ENCODE results near the gene MATN1. TPM values are rescaled to one million over a fixed set of nuclear protein-coding genes. Genes with fewer than 3 reads are reported as not detected.

The MATN1 gene
- total RNA-seq, 1 donor from 2014 or later = 0.54 TPM

GRCh38 chr1:30720271-30721223 lies 2.8 kb downstream of the MATN1 start:
- Mint-ChIP-seq H3K27me3 (ENCODE audit: low read depth) (no peaks in the 10 kb centered on the region), H3K9me3 (peaks cover 3% of the 10 kb centered on the region), H3K4me3 (no peak overlapping the region), H3K4me1 (peaks cover 23% of the 10 kb centered on the region), H3K27ac (ENCODE audit: unreplicated experiment) (no peak overlapping the region), H3K36me3 (ENCODE audit: low read depth) (no peaks in the 10 kb centered on the region)
- no peak for DNase-seq (ENCODE audit: low read depth, low spot score)
- TF ChIP-seq CTCF (conservative IDR thresholded peaks at IDR 0.05) = no peak

DNA sequence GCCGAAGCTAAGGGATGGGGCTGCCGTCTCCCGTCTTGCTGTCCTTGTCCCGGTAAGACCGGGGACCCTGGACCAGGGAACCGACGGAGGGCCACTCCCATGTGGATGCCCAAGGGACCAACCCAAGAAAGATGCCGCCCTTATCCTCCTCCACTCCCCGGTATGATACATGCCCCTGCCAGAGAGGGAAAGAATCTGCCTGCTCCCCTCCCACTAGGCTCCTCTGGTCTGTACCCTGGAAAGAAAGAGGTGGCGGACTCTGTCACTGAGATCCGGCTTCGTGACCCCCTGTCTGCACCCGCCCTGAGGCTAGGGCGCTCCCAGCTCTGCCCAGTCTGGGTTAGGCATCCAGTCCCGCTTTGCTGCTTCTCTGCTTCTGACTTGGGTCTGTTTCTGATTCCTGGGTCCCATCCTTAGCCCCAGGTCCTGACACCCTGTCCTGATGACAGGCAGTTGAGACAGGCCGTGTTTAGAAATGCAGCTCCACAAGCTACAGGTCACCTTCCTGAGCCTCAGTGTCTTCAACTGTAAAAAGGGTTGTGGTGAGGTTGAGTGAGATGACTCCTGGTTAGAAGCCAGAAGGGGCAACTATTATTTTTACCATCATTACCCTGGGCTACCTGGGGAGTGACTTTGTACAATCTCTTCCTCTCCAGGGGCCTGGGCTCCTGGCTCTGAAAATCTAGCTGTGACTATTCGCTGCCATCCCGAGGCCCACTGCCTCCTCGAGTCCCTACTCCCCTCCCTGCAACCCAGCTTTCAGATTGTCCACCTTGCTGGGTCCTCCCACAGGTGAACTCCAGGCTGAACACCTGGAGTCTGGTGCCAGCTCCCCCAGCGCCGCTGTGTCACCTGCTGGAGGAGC lies 3.7 kb downstream of the MATN1 start:
- H3K9me3 Mint-ChIP-seq = peaks cover 3% of the 10 kb centered on the region
- H3K36me3 Mint-ChIP-seq (ENCODE audit: low read depth) = no peaks in the 10 kb centered on the region
- H3K27me3 Mint-ChIP-seq (ENCODE audit: low read depth) = no peaks in the 10 kb centered on the region
- peak overlapping the region; percentile 81 for H3K4me3 Mint-ChIP-seq
- DNase-seq (ENCODE audit: low read depth, low spot score) = no peak
- H3K27ac Mint-ChIP-seq (ENCODE audit: unreplicated experiment) = no peak overlapping the region
- H3K4me1 Mint-ChIP-seq = peaks cover 20% of the 10 kb centered on the region
- no peak for TF ChIP-seq CTCF (conservative IDR thresholded peaks at IDR 0.05)

DNA sequence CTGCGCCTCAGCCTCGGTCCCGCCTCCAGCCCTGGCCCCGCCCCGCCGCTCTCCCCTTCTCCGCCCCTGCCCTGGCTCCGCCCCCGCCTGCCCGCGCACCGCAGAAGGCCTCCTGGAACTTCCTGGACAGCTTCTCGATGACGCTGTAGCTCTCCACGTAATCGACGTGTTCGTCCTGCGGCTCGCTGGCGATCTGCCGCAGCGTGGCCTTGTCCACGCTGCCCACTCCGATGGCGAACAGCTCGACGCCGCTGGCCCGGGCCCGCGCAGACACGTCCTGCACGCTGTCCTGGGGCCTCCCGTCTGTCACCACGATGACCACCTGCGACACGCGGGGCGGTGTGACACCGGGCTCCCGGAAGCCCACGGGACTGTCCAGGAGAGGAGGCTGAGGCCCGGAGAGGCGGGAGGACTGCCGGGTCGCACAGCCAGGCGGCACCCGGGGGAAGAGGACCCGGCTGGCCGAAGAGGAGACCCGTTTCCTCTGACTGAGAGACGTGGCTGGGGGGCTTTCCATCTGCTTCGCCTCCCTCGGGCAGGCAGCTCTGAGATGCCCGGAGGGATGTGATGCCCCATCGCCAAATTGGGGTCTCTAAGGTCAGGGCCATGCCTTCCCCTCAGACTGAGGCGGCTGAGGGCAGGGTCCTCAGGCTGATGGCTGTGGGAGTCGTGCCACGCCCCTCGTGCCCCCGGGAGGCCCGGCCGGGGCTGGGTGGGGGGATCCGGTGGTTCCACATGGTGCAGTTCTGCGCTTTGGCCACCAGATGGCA lies 4.6 kb downstream of the MATN1 start:
- H3K27ac Mint-ChIP-seq (ENCODE audit: unreplicated experiment) = peak overlapping the region; percentile 57
- peak; percentile 100 for TF ChIP-seq CTCF (conservative IDR thresholded peaks at IDR 0.05)
- peaks cover 3% of the 10 kb centered on the region for H3K9me3 Mint-ChIP-seq
- H3K4me1 Mint-ChIP-seq = peaks cover 17% of the 10 kb centered on the region
- H3K4me3 Mint-ChIP-seq = peak overlapping the region; percentile 81
- no peaks in the 10 kb centered on the region for H3K36me3 Mint-ChIP-seq (ENCODE audit: low read depth)
- no peaks in the 10 kb centered on the region for H3K27me3 Mint-ChIP-seq (ENCODE audit: low read depth)
- DNase-seq (ENCODE audit: low read depth, low spot score) = peak; percentile 96

GRCh38 chr1:30718091-30718635 lies 5.2 kb downstream of the MATN1 start:
- peaks cover 3% of the 10 kb centered on the region for H3K9me3 Mint-ChIP-seq
- peak overlapping the region; percentile 88 for H3K4me3 Mint-ChIP-seq
- H3K27me3 Mint-ChIP-seq (ENCODE audit: low read depth) = no peaks in the 10 kb centered on the region
- peaks cover 19% of the 10 kb centered on the region for H3K4me1 Mint-ChIP-seq
- peak; percentile 98 for DNase-seq (ENCODE audit: low read depth, low spot score)
- no peak for TF ChIP-seq CTCF (conservative IDR thresholded peaks at IDR 0.05)
- no peaks in the 10 kb centered on the region for H3K36me3 Mint-ChIP-seq (ENCODE audit: low read depth)
- peak overlapping the region; percentile 91 for H3K27ac Mint-ChIP-seq (ENCODE audit: unreplicated experiment)

- Mint-ChIP-seq H3K27ac (ENCODE audit: unreplicated experiment) (no peak overlapping the region), H3K27me3 (ENCODE audit: low read depth) (no peaks in the 10 kb centered on the region), H3K9me3 (peaks cover 3% of the 10 kb centered on the region), H3K4me3 (no peak overlapping the region), H3K36me3 (ENCODE audit: low read depth) (no peaks in the 10 kb centered on the region), H3K4me1 (peaks cover 21% of the 10 kb centered on the region)
- TF ChIP-seq CTCF (conservative IDR thresholded peaks at IDR 0.05) = no peak
- no peak for DNase-seq (ENCODE audit: low read depth, low spot score)
Observed at GRCh38 chr1:30716646-30717045, 6.7 kb downstream of the MATN1 start.

All from neural crest cell (in vitro differentiated cells).